Measurements from ENCODE around the gene ZFYVE28.

DNA sequence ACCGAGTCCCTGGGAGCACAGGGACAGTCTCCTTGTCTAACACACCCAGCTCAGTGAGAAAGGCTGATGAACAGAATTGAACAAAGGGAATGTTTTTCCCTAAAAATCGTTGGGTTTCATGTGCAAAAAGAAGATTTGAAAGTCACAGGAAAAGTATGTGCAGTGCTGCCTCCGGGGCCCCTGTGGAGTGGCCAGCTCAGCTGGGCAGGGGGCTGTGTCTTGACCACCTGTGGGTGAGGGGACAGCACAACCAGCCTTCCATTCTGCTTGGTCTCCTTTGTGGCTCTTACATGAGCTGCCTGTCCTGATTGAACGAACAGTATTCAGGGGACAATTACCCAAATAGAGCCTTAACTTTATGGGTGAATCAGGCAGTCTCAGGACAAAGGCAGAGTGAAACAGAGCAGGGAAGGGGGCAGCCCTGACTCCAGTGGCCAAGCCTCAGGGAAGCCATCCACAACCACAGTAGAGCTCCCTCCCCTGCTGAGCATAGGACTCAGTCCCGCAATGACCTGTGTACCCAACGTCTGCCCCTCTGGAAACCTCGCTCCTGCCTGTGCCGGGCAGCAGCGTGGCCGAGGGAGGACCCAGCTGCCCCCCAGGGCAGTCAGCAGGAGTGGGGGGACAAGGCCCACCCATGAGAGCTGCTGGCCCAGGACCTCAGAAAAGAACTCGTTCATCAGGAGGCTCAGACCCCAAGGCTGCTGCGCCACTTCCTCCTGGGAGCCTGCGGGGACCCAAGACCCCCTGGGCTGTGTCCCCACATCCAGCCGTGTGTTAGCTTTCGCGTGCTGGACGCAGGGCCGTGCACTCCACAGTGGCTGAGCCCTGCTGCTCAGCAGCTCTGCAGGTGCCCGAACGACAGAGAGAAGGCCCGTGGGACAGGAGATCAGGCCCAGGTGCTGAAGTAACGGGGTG lies 96.9 kb downstream of the ZFYVE28 start:
- TF ChIP-seq CTCF (IDR thresholded peaks at IDR 0.05) (no peak), POLR2A (IDR thresholded peaks at IDR 0.05) (no peak)

Data from Peyer's patch (tissue), 4 donors.